Central memory CD4-positive, alpha-beta T cell (primary cell): Measurements from ENCODE around the gene PBX2.
A peak's percentile ranks its signal among the peaks of the same experiment; 100 is the strongest.
"Not testable (repeated sequence)": the region's sequence is repeated elsewhere in the genome, so short reads cannot be mapped to it uniquely, and the experiment has no call there.

ENCODE experiments used
- DNase-seq: peaks from one replicate; pipeline ENCODE4 v3.0.0; 2022

The PBX2 gene

DNA sequence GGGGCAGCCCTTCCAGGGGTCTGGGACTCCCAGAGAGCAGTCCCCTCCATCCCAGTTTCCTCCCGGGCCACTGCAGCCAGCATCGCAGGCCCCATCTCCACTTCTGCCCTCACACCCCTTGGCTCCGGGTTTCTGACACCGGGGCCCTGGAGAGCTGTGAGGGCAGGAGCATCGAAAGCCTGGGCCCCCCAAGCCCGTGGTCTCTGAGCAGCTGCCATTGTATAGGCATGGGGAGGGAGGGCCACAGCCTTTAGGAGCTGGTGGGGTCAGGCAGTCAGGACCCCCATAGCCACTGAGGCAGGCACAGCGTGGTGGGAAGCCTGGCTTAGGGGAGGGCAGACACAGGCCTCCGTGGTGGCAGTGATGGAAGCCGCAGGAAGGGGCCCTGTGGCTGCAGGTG is 12.2 kb upstream of the PBX2 start:
- no peak for DNase-seq

- DNase-seq, result no peak
Measured at GRCh38 chr6:32200711-32201475, 10.9 kb upstream of the PBX2 start.

- DNase-seq, result no peak
Measured at GRCh38 chr6:32198866-32199265, 8.9 kb upstream of the PBX2 start.

DNA sequence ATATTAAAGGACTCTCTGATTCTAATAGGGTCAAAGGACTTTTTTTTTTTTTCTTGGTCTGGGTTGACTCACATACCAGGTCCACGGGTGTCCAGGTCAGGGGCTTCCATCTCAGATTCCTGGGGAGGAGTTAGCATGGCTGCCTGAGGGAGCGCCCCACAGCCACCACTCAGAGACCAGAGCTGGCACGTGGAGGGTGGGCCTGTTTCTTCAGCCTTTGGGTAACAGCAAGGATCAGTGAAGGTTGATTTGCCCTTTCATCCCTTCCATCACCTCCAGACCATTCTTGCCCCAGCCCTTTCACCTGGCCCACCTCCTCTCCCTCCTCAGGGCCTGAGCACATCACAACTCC is 8.3 kb upstream of the PBX2 start:
- DNase-seq, result no peak

DNA sequence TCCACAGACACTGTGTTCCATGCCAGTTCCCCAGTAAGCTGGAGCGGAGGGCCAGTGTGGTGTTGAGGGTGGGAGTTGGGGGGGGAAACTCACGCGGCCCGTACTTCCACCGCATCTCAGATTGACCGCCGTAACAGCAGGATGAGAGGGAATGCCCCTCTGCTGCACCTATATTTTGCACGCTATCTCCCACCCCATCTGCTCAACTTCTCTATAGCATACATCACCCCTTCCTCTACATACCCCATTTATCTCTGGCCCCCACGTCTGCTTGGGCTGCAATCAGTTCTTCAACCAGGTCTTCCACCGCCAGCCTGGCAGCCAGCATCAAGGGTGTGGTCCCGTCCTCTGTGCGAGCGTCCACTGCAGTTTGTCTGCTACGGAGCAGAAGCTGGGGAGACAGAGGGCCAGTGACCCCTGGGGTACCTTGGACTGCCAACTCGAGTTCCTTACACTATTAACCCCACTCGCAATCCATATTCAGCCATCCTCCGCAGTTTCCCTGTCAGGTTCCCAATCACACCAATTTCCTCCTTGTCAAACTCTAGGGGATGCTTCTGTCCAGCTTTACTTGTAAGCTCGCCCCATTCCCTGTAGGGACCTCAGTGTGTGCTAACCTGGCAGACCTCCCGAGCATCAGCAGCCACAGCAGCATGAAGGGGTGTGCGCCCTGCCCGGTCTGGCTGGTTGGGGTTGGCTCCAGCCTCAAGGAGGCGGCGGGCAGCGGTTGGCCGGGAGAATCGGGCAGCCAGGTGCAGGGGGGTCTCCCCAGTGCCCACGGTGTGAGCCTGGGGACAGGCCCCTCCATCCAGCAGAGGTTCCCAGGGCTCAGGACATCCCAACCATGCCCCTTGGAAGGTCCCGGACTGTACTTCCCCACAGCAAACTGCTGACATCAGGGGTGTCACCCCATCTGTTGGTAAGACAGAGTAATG is 6.9 kb upstream of the PBX2 start:
- DNase-seq, result no peak

GRCh38 chr6:32195902-32196681 is 6.1 kb upstream of the PBX2 start:
- DNase-seq, result no peak

DNA sequence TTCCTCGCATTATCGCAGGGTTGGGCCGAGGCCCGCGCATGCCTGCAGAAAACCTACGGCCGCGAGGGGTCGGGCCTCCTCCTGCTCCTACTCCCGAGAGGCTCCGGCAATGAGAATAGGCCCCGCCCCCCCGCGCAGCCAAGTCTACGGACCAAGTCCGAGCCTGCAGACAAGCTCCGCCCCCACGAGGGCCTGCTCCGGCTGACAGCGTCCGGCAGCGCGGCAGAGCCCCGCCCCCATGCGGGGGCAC is 5.6 kb upstream of the PBX2 start:
- peak; percentile 99 for DNase-seq

GRCh38 chr6:32194825-32195651 is 5.0 kb upstream of the PBX2 start:
- DNase-seq, result no peak

DNA sequence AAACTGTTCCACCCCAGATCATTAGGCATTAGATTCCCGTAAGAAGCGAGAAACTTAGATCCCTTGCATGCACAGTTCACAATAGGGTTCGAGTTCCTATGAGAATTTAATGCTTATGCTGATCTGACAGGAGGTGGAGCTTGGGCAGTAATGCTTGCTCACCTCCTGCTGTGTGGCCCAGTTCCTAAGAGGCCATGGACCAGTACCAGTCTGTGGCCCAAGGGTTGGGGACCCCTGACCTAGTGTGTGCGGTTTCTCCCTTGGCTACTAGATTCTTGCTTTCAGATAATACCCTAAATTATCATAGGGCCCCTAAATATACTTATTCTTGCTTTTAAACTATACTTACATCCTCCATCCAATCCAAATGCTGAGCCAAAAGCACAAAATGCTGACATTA is 4.4 kb upstream of the PBX2 start:
- DNase-seq, result no peak

- DNase-seq, result not testable (repeated sequence)
Measured at GRCh38 chr6:32193096-32193495, 3.1 kb upstream of the PBX2 start.

- peak; percentile 68 for DNase-seq
Measured at GRCh38 chr6:32192608-32193039, 2.6 kb upstream of the PBX2 start, which contains the start of gene GPSM3. Gene GPSM3 (minus strand): TSS chr6:32192643. CDS start chr6:32192513, 130 bp downstream.

GRCh38 chr6:32191696-32192607 is 1.9 kb upstream of the PBX2 start:
- no peak for DNase-seq

DNA sequence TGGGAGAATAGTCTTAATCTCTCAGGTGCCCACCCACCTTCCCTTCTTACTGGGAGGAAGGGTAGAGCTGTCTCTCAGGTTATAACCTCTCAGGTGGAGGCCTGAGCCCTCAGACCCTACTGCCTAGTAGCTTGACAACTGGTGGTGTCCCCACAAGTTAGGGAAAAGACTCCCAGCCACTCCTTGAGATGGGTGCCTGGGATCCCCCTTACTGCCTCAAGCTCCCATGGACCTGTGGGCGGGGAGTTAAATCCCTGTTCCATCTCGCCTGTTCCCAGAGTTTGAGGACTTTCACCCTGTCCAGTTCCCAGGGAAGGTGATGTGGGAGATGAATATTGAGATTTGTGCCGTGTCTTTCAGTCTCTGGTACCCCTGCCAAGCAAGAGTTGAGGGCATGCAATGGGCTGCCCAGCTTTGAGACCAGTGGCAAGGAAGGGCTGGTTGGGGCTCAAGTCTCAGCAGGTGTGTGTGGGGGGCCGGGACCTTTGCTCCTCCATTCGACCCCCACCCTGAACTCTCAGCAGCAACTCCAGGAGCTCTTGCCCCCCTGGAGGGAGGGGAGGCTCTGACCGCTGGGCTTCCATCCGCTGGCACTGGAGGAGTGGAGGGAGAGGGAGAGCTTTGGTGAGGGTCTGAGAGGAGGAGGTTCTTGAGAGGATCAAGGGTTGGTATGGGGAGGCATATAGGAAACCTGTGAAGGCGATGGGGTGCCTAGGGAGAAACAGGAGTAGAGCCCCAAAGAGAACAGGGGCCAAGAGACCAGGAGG is 1.1 kb upstream of the PBX2 start:
- no peak for DNase-seq

DNA sequence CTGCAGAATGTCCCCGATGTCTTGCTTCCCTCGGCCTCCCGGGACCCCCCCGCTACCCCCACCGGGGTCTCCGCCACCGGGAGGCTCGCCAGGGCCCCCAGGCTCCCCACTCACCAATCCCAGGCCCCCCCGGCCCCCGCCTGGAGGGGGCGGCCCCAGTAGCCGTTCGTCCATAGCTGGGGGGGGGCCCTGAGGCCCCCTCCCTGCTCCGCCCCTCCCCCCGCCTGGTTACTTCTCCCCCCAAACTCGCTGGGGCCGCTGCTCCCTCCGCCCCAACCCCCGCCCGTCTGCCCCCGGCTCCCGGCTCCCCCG is 304 bp downstream of the PBX2 start:
- no peak for DNase-seq

GRCh38 chr6:32189069-32189741 is 797 bp downstream of the PBX2 start:
- no peak for DNase-seq

DNA sequence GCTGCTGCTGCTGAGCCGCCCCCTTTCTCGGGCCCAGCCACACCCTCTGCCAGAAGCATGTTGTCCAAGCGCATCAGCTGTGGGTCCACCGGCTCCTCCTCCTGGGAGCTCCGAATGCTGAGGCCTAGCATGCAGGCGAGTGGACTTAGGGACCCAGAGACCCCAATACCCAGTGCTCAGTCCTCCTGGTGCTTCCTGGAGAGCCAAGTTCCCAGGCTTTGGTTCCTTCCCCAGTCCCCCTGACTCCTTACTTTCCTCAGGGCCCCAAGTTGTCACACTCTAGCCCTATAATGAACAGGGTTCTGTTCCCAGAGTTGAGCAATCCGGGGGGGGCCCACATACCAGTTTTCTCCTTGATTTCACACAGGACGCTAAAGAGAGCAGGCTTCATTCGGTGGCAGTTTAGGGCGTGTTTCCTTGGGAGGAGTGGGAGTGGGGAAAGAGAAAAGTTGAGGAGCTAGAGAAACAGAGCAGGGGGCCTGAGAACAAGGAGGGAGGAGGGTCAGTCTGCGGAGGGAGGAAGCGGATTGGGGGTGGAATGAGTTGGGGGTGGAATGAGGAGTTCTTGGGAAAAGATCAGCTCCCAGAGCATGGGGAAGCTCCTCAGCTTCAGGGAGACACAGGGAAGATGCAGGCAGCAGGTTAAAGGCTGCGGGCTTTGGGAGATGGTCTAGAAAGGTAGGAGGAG is 1.5 kb downstream of the PBX2 start:
- no peak for DNase-seq

DNA sequence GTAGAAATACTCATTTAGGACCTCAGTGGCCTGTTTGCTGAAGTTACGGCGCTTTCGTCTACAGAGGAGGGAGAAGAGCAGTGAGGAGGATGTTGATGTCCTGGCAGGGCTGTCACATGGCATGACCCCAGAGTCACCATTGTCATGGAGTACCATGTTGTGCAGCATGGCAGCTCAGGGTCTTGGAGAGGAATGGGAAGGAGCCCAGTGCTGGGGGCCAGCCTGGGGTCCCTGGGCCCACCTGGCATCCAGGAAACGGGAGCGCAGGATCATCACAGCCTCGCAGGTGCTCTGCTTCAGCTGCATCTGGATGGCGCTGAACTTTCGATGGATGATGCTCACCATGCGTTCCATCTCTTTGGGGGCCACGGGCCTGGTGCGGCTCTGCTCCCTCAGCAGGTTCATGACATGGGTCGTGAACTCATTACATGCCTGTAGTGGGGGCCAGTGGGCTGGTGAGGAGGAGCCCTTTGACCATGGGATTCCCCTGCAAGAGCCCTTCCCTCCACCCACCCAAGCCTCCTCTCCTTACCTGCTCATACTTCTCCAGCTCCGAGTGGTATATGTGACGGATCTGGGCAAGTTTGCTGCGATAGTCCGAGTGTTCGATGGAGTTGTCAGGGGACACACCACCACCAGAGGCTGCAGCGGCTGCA is 2.1 kb downstream of the PBX2 start:
- DNase-seq, result not testable (repeated sequence)

- DNase-seq, result no peak
Measured at GRCh38 chr6:32187009-32187709, 2.8 kb downstream of the PBX2 start.
